NCI-H2227 (cell line): ENCODE measurements around the gene MIEF2.
"Not testable (repeated sequence)": the region's sequence is repeated elsewhere in the genome, so short reads cannot be mapped to it uniquely, and the experiment has no call there.

Experiments used
- DNase-seq: peaks from one replicate; lab custom pipeline; 2025; ENCODE audit not compliant: unreplicated experiment; lab: John Stamatoyannopoulos, UW

Gene MIEF2

GRCh38 chr17:18260332-18261145, at the start of gene MIEF2:
Gene MIEF2, plus strand, starts transcription at chr17:18260662. Its CDS starts 2,059 bp downstream, at chr17:18262721.
- peak; percentile 92 for DNase-seq

- DNase-seq = no peak
Observed at GRCh38 chr17:18213666-18214270, 46.7 kb upstream of the MIEF2 start.

GRCh38 chr17:18216906-18217305, 43.6 kb upstream of the MIEF2 start:
- DNase-seq = not testable (repeated sequence)

GRCh38 chr17:18217412-18218015, 42.9 kb upstream of the MIEF2 start:
- peak; percentile 63 for DNase-seq

- DNase-seq = no peak
Observed at GRCh38 chr17:18218756-18219415, 41.6 kb upstream of the MIEF2 start.

- DNase-seq = no peak
Observed at GRCh38 chr17:18224053-18224386, 36.4 kb upstream of the MIEF2 start.

- peak; percentile 58 for DNase-seq
Observed at GRCh38 chr17:18224387-18225120, 35.9 kb upstream of the MIEF2 start.

- DNase-seq = peak; percentile 95
Observed at GRCh38 chr17:18225121-18225641, 35.3 kb upstream of the MIEF2 start, which contains the start of gene LLGL1. Gene LLGL1, plus strand, starts transcription at chr17:18225635. Its CDS starts 48 bp downstream, at chr17:18225683.

GRCh38 chr17:18225642-18226283, 34.7 kb upstream of the MIEF2 start:
- DNase-seq = no peak

GRCh38 chr17:18226284-18226945, 34.0 kb upstream of the MIEF2 start:
- no peak for DNase-seq

- no peak for DNase-seq
Observed at GRCh38 chr17:18227635-18228034, 32.8 kb upstream of the MIEF2 start.

GRCh38 chr17:18228176-18228682, 32.2 kb upstream of the MIEF2 start:
- DNase-seq = no peak

GRCh38 chr17:18229254-18229653, 31.2 kb upstream of the MIEF2 start:
- DNase-seq = no peak

- no peak for DNase-seq
Observed at GRCh38 chr17:18229771-18230170, 30.7 kb upstream of the MIEF2 start.

GRCh38 chr17:18230288-18231141, 29.9 kb upstream of the MIEF2 start:
- no peak for DNase-seq

GRCh38 chr17:18231164-18231563, 29.3 kb upstream of the MIEF2 start:
- DNase-seq = no peak

- no peak for DNase-seq
Observed at GRCh38 chr17:18233803-18234518, 26.5 kb upstream of the MIEF2 start.

GRCh38 chr17:18234853-18235380, 25.5 kb upstream of the MIEF2 start:
- DNase-seq = no peak
